ENCODE data around the gene RFX6.

RFX6 gene

DNA sequence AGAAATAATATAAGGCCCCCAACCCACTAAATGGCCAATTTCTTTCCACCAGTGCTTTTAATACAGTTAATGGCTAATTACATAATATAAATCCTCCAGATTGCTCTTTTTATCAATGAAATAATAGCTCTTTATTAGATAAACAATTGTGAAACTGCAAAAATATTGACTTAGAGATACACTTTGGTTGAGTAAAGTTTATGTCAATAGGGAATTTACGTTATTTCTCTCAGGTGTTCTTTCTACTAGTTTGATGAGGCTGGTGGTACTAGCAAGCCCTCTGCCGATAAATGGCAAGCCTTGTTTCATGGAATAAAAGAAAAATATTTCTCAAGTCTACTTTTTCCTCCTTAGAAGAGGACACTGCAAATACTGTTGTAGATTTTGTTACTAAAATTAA, 18.9 kb downstream of the RFX6 start:
- DNase-seq = no peak

DNA sequence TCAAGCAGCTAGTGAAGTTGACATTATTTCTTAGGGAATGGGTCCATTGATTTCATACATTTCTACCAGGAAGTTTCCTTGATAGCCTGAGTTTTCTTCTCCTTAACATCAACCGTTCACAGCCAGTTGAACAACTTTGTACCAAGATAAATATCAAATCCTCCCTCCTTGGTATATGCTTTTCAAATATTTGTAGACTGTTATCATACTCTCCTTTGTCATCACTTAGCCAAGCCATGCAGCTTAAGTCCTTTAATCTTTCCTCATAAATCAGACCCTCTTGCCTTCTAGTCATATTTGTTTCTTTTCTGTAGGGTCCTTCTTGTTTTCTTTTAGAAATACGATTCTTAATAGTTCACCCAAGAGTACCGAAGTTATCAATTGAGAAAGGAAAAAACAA, 25.6 kb downstream of the RFX6 start:
- no peak for DNase-seq

DNA sequence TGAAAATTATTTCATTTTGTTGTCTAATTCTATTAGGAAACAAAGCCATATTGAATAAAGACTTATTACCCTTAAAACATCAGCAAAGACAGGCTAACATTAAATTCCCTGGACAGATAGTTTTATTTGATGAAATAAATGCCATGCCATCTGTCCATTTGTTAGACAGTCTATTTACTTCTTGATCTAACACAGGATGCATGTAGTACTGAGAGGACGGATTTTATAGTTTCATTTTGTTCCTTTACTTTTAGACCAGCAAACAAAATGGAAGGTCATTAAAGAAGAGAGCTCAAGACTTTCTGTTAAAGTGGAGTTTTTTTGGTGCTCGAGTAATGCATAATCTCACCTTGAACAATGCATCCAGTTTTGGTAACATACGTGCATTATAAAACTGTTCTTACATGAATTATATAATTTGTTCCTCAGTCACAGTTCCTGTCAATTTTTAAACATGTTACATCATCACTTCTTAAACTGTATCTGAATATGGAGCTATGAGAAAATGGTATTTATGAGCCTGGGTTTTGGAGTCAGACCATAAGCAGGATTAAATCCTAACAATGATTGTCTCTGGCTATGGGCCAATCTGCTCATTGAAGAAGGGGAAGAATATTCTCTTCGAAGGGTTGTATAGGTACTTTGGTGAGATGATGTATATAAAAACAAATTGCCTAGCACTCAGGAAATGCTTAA, 46.0 kb downstream of the RFX6 start:
- no peak for DNase-seq

DNA sequence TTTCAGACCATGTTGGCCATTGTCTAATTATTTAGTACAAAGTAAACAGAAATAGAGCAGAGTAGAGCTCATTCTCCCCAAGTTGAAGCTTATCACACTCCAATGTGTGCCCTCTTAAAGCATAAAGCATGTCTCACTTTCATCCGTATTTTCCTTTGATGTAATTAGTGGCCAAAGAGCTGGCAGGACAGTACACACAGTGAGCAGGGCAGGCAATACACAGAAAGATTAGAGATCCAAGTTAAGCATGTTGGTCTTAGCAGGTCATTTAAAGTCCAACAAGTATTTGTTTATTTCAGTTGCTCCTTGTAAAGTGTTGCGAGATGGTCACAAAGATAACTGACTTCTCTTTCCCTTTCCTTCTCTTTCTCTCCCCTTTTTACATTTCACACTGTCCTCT, 47.2 kb downstream of the RFX6 start:
- no peak for DNase-seq

DNA sequence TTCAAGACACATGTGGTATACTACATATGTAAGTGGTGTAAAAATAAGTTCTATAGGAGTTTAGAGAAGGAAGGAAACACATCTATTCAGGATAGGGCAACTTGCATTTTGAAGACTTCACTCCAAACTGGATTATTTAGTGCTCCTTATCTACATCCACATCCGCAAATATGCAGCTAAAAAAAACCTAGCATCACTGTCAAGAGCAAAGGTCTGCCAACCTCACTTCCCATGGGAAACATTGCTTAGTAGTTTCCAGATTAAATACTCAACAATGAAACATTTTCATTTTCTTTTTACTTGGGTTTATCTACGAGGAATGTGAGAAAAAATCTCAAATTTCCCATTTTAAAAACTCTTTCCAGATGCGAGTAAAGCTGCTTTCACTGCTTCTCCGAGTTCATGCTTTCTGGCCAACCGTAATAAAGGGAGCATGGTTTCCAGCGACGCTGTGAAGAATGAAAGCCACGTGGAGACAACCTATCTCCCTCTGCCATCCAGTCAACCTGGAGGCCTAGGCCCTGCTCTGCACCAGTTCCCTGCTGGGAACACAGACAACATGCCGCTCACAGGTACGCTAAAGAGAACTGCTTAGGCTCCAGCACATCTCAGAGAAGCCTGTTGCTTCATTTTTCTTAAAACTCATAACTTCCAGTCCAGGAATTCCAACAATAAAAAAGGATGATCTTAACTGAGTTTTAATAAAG, 48.2 kb downstream of the RFX6 start:
- DNase-seq = no peak

DNA sequence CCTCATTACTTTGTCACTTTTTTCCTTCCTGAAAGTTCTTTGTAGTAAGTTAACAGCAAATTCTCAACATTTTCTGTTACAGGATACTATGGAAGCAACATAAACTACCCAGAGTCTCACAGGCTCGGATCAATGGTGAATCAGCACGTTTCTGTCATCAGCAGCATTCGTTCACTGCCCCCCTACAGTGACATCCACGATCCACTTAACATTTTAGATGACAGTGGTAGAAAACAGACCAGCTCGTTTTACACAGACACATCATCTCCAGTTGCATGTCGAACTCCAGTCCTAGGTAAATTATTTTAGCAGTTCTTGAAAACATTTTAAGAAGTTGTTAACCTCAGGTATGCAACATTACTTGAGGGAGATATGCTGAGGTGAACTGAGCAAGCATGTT, 51.6 kb downstream of the RFX6 start:
- DNase-seq = no peak

DNA sequence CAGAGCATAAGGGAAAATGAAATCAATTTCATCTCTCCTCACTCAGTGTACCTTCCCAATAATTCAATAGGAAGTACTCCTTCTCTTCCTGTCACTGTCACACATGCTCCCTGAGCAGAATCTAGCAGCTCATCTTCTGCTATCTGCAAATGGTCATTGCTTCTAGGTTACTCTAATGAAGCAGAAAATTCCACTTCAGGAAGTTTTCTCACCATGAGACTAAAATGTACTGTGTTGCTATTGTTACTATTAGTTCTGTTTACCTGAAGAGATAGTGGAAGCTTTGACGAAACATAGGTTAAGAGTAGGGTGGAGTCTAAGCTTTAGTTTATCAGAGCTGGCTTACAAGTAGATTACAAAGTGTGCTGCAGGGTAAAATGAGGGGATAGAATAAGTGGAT, 52.8 kb downstream of the RFX6 start:
- no peak for DNase-seq

DNA sequence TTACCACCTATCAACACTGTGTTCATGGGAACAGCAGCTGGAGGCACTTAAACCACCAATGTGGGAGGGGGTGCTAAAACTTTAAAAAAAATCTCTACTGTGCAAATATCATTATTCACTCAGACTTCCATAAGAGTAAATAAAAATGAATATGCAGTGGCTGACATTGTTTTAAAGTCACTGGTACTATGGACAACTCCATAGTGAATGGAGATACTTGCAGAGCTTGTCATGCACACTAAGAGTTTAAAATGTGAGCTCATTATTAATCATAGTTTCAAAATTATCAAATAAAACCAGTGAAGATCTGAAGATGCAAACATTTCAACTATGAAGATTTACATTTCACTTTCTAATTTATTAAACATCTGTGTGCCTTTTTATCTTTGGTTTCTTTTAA, 54.4 kb downstream of the RFX6 start:
- DNase-seq = no peak

DNA sequence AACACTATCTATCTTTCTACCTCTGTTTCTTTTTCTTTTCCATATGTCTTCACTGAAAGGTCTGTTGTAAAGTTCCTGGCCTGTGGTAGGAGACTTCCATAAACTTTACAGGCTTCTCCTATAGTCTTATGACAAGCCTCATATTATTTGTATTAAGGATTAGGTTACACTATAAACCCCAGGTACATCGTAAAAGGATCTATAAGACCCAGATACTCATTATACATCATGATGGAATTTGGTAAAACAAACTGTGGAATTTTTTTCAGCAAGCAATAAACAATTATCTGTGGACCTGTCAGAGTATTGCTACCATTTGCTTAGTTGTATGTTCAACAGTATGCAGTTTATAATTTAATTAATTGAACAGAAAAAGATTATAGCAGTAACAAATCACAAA, 55.5 kb downstream of the RFX6 start:
- DNase-seq = no peak

DNA sequence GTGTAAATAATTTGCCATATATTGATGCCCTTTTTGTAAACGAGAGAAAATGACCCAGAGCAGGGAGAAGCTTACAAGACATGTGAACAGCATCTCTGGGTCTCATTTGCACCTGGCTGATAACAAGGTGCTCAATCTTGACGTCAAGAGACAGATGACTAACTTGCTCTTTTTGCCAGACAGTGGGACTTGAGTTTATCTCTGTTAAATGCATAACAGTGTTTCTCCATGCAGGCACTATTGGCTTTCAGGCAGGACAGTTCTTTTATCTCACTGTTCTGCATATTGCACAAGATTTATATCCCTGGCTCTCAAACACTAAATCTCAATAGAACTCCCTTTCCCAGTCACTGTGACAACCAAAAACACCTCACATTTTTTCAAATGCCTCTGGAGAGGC, 56.4 kb downstream of the RFX6 start:
- no peak for DNase-seq

DNA sequence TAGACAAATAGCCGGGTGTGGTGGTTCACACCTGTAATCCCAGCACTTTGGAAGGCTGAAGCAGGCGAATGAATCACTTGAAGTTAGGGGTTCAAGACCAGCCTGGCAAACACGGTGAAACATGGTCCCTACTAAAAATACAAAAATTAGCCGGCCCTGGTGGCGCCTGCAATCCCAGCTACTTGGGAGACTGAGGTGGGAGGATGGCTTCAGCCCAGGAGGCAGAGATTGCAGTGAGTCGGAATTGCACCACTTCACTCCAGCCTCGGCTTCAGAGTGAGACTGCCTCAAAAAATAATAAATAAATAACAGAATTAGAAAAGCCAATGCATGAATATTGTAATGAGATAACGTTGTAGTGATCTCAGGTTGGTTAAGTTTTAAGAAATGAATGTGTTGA, 61.3 kb downstream of the RFX6 start:
- DNase-seq = no peak

DNA sequence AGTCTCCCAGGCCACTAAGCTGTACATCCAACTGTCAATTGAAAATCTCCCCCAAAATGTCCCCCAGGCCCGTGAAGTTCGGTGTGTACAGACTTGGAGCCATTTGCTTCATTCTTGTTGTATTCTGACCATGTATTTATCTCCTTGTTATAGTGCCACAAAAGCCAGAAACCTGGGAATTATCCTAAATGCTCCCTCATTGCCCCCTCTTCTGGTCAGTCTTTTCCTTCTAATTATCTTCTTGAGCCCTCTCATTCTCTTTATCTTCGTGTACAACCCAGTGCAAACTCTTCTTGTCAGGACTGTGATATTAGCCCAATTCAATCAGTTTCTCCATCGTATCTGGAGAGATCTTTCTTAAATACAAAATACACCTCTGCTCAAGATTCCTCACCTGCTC, 64.7 kb downstream of the RFX6 start:
- DNase-seq = no peak

DNA sequence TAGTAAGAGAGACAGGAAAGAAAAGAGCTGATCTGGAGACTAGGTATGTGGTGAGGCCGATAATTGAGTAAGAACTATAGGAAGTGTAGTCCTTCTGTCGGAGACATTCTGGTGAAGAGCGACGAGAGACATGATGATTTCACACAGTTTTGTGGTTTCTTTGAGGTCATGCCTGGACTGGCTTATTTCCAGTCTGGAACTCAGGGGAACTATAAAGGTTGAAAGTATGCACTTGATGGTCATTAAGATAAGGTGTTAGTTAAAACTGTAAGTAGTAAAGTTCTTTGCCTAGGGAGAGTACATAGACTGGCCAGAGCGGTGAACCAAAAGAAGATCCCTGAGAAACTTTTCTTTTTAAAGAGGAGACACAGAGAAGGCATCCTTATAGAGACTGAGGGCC, 68.8 kb downstream of the RFX6 start:
- DNase-seq = no peak

DNA sequence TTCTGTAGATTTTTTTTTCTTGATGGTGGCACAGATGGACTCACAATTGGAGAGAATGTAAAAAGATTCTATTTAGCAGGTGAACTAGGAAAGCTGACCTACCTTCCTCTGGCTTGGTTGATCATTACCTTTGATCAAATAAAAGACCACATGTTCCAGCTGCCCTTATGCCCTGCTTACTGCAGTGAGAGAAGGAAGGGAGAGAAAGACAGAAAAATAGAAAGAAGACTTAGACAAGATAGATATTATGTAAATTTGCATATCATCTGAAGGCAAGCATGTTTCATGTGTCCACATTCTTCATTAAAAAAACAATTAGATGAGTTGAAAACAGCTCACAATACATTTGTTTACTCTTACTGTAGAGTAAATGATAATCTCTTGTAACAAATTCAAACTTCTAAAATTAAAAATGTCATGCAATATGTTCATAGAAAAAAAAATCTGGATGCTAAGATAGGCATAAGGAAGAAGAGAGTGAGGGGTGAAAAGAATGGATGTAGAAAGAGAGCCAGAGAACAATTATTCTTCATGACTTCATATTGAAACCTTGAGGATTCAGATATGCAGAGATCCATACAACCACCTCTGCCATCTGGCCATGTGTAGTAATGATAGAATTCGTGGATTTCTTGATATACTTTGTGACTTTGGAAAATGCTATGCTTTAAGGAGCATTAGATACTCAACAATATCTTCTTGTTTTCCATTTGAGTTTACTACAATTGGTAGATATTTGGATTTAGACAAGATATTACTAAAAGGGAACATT, 71.7 kb downstream of the RFX6 start:
- no peak for DNase-seq

DNA sequence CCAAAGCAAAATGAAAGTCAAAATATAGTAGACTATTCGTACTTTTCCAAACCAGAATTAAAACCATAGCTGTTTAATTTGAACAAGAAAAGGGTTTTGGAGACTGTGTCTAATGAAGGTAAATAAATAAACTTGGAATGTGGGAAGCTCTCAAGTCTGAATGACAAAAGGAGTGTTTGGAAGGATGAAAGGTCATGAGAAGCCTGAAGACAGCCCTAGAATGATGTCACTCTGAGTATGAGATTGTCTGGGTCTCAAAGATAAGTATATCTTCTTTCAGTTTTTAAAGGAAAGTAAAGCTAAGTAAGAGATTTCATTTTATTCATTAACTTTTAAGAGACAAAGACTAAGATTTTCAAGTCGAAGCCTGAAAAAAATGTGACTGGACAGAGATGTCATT, 72.9 kb downstream of the RFX6 start:
- DNase-seq = no peak

DNA sequence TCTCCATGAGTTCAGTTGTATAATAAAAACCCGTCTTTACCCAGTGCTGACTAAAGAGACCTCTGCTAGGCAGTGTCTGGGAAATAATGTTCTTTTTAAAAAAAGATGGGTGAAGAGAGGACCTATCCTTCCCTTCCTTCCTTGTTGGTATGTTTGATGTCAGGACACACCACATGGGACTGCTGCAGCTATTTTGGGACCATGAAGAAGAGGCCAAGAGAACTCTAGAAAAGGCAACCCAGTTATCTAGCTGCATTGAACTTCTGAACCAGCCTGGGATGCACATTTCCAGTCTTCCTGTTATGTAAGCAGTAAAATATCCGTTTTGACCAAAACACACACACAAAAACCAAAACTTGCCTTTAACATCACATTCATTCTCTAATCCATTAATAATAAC, 77.3 kb downstream of the RFX6 start:
- DNase-seq = no peak

DNA sequence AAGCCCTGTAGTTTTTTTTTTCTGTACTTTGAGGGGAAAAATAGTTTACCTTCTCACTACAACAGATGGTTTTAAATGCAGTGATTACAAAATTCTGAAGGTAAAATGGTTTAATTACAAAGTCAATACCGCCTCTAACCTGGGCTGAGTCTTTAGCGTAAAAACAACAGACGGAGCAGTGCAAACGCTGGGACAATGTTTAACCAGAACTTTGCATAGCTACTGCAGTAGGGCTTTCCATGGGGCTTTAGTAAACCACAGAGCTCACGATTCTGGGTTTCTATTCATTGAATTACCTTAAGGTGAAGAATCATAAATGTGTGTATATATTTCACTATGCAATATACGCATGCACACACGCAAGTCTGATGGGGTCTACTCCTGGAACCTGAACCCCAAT, 77.9 kb downstream of the RFX6 start:
- no peak for DNase-seq

DNA sequence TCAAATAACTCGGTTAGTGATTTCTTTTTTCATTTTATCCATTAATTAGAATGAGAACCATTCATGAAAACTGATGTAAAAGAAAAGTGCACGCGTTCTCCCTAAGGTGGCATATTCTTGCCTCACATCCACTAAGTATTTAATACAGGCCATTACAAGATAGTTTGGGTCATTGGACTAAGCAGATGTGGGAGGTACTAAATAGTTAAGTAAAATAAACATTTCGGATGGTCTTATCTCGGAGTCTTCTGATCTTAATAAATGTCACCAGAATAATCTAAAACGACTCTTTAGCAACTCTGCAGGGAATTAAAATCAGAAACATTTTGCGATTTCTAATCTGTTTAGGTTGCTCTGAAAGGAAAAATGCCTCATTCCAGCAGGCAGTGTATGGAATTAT, 78.7 kb downstream of the RFX6 start:
- no peak for DNase-seq

DNA sequence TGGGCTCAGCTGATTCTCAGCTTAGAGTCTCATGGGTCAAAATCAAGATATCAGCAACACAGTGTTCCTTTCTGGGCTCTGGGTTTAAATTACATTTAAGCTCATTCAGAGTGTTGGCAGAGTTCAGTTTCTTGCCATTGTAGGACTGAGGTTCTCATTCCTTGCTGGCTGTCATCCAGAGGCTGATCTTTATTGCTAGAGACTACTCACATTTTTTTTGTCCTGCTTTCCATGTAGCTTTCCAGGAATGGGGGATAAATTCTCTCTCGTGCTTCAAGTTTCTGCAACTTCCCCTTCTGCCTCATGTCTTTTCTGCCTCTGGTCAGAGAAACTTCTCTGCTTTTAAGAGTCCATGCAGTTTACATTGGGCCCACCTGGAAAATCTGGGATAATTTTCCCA, 86.9 kb downstream of the RFX6 start:
- DNase-seq = no peak

DNA sequence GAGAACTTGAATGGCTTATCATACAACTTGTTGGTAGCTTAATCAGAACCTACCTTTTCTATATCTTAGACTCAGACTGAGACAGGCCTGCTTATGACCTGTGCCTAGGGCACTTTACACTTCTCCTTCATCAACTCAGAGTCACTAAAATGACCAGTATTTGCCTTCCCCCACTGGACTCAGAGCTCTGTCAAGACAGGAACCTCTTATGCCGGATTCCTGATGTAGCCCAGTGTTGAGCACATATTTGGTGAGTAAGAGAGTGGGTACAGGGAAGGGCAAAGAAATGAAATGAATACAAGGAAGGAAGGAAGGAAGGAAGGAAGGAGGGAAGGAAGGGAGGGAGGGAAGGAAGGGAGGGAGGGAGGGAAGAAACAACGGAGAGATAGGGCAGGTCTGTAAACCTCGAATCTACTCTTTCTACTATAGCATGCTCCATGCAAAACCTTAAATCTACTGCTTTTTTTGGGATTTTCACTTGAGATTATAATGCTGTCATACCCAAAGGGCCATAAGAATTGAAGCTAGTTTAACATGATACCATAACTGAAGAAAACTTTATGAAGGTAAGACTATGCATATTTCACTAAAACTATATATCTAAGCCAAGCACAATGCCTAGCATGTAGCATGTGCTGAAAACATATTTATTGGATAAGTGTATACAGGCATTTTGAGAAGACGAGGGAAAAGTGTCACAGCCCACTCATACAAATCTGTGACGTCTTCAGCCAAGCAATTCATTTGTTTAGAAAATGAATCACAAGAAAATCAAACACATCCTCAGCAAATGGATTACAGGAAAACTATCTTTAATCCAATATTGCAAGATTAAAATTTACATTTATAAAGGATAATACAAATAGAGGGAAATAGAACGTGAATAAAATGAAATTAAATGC, 89.9 kb downstream of the RFX6 start:
- no peak for DNase-seq

DNA sequence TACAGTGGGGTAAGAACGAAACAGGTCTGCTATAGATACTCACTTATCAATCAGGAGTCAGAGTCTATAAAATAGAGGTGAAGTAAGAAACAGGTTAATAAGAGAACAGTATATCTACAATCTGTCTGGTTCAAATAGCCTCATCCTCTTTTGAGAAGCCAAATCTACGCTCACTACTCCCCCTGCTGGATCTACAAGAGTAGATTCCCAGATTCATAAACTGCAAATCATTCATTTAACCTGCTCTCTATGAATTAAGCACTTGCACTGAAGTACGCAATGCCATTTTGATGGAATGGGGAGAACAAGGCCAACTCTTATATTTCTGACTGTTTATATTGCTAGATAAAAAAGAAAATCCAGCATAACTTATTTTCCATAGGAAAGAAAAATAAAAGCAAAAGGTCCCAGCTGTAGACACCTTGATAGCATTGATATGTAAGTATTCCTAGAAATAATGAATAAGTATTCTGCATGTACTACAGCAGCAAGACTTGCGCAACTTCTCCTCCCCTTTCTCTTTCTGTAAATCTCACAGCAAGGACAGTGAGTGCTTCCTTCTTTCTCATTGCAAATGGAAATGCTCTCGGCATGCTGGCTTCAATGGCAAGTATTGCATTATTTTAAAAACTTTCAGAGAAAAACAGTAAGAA, 92.3 kb downstream of the RFX6 start:
- DNase-seq = no peak

DNA sequence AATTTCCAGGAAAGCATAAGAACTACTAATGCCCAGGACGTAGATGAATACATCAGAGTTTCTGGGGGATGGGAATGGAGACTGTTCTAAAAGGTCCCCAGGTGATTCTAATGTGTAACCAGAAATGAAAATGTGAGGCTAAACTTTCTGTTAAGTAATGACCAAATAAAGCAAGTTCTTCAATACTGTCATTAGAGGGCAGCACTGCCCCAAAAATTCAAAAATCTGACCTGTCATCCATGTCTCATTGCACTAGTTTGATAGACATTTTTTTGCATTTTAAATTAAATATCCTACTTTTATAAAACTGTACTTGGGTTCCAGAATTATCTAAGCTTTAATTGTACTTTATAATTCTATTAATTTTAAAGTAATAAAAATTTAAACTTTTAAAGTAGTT, 94.9 kb downstream of the RFX6 start:
- peak; percentile 24 for DNase-seq

DNA sequence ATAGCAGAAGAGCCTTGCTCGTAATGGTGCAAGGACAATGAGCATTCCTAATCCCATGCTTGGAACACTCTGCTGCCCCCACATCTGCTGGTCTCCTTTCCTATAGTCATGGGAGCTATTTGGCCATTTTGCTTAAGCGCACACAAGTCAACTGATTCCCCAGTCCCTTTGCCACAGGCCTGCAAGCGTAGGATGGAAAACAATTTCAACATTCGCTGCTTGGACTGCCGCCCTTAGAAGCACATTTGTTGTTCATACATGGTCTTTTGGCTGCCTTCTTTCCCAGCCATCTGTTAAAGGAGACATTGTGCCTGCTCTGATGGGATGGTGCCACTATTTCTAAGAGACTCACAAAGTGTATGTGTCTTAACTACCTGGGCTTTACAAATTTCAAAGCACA, 96.9 kb downstream of the RFX6 start:
- DNase-seq = no peak
